Stimulated activated effector memory CD8-positive, alpha-beta T cell treated with anti-CD3 and anti-CD28 coated beads, Interleukin-12 subunit alpha, Interleukin-12 subunit beta, amount 100 ng/mL, for 72 hours (primary cell): ENCODE results near the gene ARHGAP18.
A peak's percentile ranks its signal among the peaks of the same experiment; 100 is the strongest.
"Not testable (repeated sequence)": the region's sequence is repeated elsewhere in the genome, so short reads cannot be mapped to it uniquely, and the experiment has no call there.

Experiments used
- ATAC-seq: fragments of 150-1000 bp; cut with Tn5 transposase; 2 replicates; pipeline ENCODE4 v1.10.0; 2021
- DNase-seq, 2 donors: peaks; one replicate each; pipeline ENCODE4 v3.0.0; 2021 to 2022; ENCODE audit warnings: low spot score in 2 of 2
- H3K27ac Mint-ChIP-seq: one replicate; pipeline ENCODE4 v1.8.0; 2022; ENCODE audit warnings: mild to moderate bottlenecking, mixed read lengths
- H3K36me3 Mint-ChIP-seq: one replicate; pipeline ENCODE4 v1.8.0; 2022; ENCODE audit warnings: mild to moderate bottlenecking, mixed read lengths
- H3K4me1 Mint-ChIP-seq: one replicate; pipeline ENCODE4 v1.8.0; 2022; ENCODE audit warnings: mixed read lengths
- H3K4me3 Mint-ChIP-seq: one replicate; pipeline ENCODE4 v1.8.0; 2022; ENCODE audit warnings: mild to moderate bottlenecking, mixed read lengths
- H3K9me3 Mint-ChIP-seq: one replicate; pipeline ENCODE4 v1.8.0; 2022; ENCODE audit warnings: mixed read lengths

Gene ARHGAP18

GRCh38 chr6:129597023-129597713 lies 112.8 kb downstream of the ARHGAP18 start:
- ATAC-seq: no peak
- no peak for DNase-seq
- Mint-ChIP-seq H3K36me3 (no peaks in the 10 kb centered on the region), H3K27ac (no peak overlapping the region), H3K4me3 (no peak overlapping the region), H3K4me1 (no peaks in the 10 kb centered on the region), H3K9me3 (no peaks in the 10 kb centered on the region)

- DNase-seq: no peak
- Mint-ChIP-seq H3K27ac (no peak overlapping the region), H3K4me3 (no peak overlapping the region), H3K9me3 (no peaks in the 10 kb centered on the region), H3K4me1 (no peaks in the 10 kb centered on the region), H3K36me3 (no peaks in the 10 kb centered on the region)
- no peak for ATAC-seq
Observed at GRCh38 chr6:129596522-129596921, 113.5 kb downstream of the ARHGAP18 start.

GRCh38 chr6:129593233-129593564 lies 116.8 kb downstream of the ARHGAP18 start:
- no peaks in the 10 kb centered on the region for H3K9me3 Mint-ChIP-seq
- no peak overlapping the region for H3K4me3 Mint-ChIP-seq
- H3K36me3 Mint-ChIP-seq: no peaks in the 10 kb centered on the region
- DNase-seq (no peak), ATAC-seq (no peak)
- no peaks in the 10 kb centered on the region for H3K4me1 Mint-ChIP-seq
- no peak overlapping the region for H3K27ac Mint-ChIP-seq

GRCh38 chr6:129592516-129593232 lies 117.3 kb downstream of the ARHGAP18 start:
- no peak overlapping the region for H3K27ac Mint-ChIP-seq
- H3K4me3 Mint-ChIP-seq: no peak overlapping the region
- no peaks in the 10 kb centered on the region for H3K4me1 Mint-ChIP-seq
- ATAC-seq (peak; percentile 43), DNase-seq (no peak)
- no peaks in the 10 kb centered on the region for H3K9me3 Mint-ChIP-seq
- H3K36me3 Mint-ChIP-seq: no peaks in the 10 kb centered on the region

- Mint-ChIP-seq H3K4me3 (no peak overlapping the region), H3K9me3 (no peaks in the 10 kb centered on the region), H3K27ac (no peak overlapping the region), H3K4me1 (no peaks in the 10 kb centered on the region), H3K36me3 (no peaks in the 10 kb centered on the region)
- ATAC-seq: no peak
- DNase-seq: no peak
Observed at GRCh38 chr6:129590408-129591022, 119.5 kb downstream of the ARHGAP18 start.

GRCh38 chr6:129586815-129587214 lies 123.2 kb downstream of the ARHGAP18 start:
- no peak overlapping the region for H3K27ac Mint-ChIP-seq
- no peaks in the 10 kb centered on the region for H3K9me3 Mint-ChIP-seq
- no peak for DNase-seq
- H3K36me3 Mint-ChIP-seq: no peaks in the 10 kb centered on the region
- H3K4me3 Mint-ChIP-seq: no peak overlapping the region
- H3K4me1 Mint-ChIP-seq: no peaks in the 10 kb centered on the region
- ATAC-seq: no peak

GRCh38 chr6:129583866-129584265 lies 126.1 kb downstream of the ARHGAP18 start:
- Mint-ChIP-seq H3K9me3 (no peaks in the 10 kb centered on the region), H3K4me3 (no peak overlapping the region), H3K27ac (no peak overlapping the region), H3K4me1 (no peaks in the 10 kb centered on the region), H3K36me3 (no peaks in the 10 kb centered on the region)
- no peak for ATAC-seq
- DNase-seq: no peak

GRCh38 chr6:129578315-129578714 lies 131.7 kb downstream of the ARHGAP18 start:
- H3K9me3 Mint-ChIP-seq: no peaks in the 10 kb centered on the region
- no peak overlapping the region for H3K4me3 Mint-ChIP-seq
- no peak for ATAC-seq
- H3K27ac Mint-ChIP-seq: no peak overlapping the region
- H3K4me1 Mint-ChIP-seq: no peaks in the 10 kb centered on the region
- H3K36me3 Mint-ChIP-seq: peaks cover 5% of the 10 kb centered on the region
- DNase-seq: no peak

GRCh38 chr6:129577691-129578090 lies 132.3 kb downstream of the ARHGAP18 start:
- DNase-seq: no peak
- no peaks in the 10 kb centered on the region for H3K4me1 Mint-ChIP-seq
- no peak for ATAC-seq
- peaks cover 5% of the 10 kb centered on the region for H3K36me3 Mint-ChIP-seq
- H3K9me3 Mint-ChIP-seq: no peaks in the 10 kb centered on the region
- no peak overlapping the region for H3K4me3 Mint-ChIP-seq
- H3K27ac Mint-ChIP-seq: no peak overlapping the region

GRCh38 chr6:129576456-129576855 lies 133.5 kb downstream of the ARHGAP18 start:
- H3K9me3 Mint-ChIP-seq: peaks cover 4% of the 10 kb centered on the region
- H3K4me3 Mint-ChIP-seq: no peak overlapping the region
- peaks cover 5% of the 10 kb centered on the region for H3K36me3 Mint-ChIP-seq
- ATAC-seq: no peak
- H3K4me1 Mint-ChIP-seq: no peaks in the 10 kb centered on the region
- no peak for DNase-seq
- no peak overlapping the region for H3K27ac Mint-ChIP-seq

- Mint-ChIP-seq H3K36me3 (peaks cover 5% of the 10 kb centered on the region), H3K4me1 (no peaks in the 10 kb centered on the region), H3K27ac (no peak overlapping the region), H3K9me3 (peaks cover 7% of the 10 kb centered on the region), H3K4me3 (no peak overlapping the region)
- ATAC-seq (no peak), DNase-seq (no peak)
Observed at GRCh38 chr6:129575378-129576118, 134.4 kb downstream of the ARHGAP18 start.

- H3K9me3 Mint-ChIP-seq, DNase-seq, H3K36me3 Mint-ChIP-seq, ATAC-seq, H3K27ac Mint-ChIP-seq, H3K4me1 Mint-ChIP-seq, H3K4me3 Mint-ChIP-seq: not testable (repeated sequence)
Observed at GRCh38 chr6:129574605-129575004, 135.4 kb downstream of the ARHGAP18 start.

- H3K9me3 Mint-ChIP-seq, H3K4me1 Mint-ChIP-seq, H3K4me3 Mint-ChIP-seq, H3K36me3 Mint-ChIP-seq, H3K27ac Mint-ChIP-seq, DNase-seq, ATAC-seq: not testable (repeated sequence)
Observed at GRCh38 chr6:129570929-129571328, 139.0 kb downstream of the ARHGAP18 start.

- Mint-ChIP-seq H3K27ac (no peak overlapping the region), H3K4me3 (no peak overlapping the region), H3K9me3 (peaks cover 7% of the 10 kb centered on the region), H3K4me1 (no peaks in the 10 kb centered on the region), H3K36me3 (no peaks in the 10 kb centered on the region)
- ATAC-seq (no peak), DNase-seq (no peak)
Observed at GRCh38 chr6:129568015-129568414, 142.0 kb downstream of the ARHGAP18 start.

- Mint-ChIP-seq H3K4me1 (no peaks in the 10 kb centered on the region), H3K27ac (no peak overlapping the region), H3K36me3 (no peaks in the 10 kb centered on the region), H3K9me3 (peaks cover 7% of the 10 kb centered on the region), H3K4me3 (no peak overlapping the region)
- peak; percentile 45 for ATAC-seq
- DNase-seq: peak in 1 of 2 donors; percentile 62
Observed at GRCh38 chr6:129567374-129567773, 142.6 kb downstream of the ARHGAP18 start.
